Ishikawa (cell line): ENCODE results near the gene SAXO1.

ENCODE experiments used
- CEBPB ChIP-seq: IDR thresholded peaks from 2 replicates; pipeline ENCODE4 v1.6.1; 2012
- FOXM1 ChIP-seq: IDR thresholded peaks from 2 replicates; pipeline ENCODE4 v1.6.1; 2012; ENCODE audit warnings: low read depth, borderline replicate concordance
- TAF1 ChIP-seq: IDR thresholded peaks from 2 replicates; pipeline ENCODE4 v1.6.1; 2012; ENCODE audit warnings: low read depth, mild to moderate bottlenecking

DNA sequence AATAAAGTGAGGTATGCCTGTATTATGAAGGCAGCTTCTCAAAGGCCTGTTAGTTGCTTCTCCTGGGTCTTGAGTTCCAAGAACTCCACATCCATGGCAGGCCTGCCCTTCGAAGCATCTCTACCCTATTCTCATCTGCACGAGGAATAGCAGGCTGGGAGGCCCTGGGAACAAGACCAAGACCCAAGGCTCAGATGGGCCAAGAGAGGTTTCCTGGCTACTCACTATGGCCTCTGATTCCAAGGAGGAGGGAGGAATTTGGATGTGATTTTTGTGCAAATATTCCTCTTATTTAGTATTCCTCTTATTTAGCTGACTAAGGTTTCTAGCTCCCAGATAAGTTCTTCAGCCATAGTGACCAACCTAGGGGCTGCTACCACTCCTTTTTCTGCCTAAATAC is 151.3 kb downstream of the SAXO1 start:
- no peak for TF ChIP-seq FOXM1
- no peak for TF ChIP-seq CEBPB
- TF ChIP-seq TAF1, result no peak
